HepG2 (cell line): ENCODE measurements around the gene SDK2. TPM values are rescaled to one million over a fixed set of nuclear protein-coding genes. Genes with fewer than 3 reads are reported as not detected.

Experiments used
- ATAC-seq: fragments of 200-7000 bp; cut with Tn5 transposase; 3 replicates; pipeline ENCODE4 v1.9.1; 2020; ENCODE audit warnings: mild to moderate bottlenecking, moderate library complexity
- BruUV-seq: library from RNA; stranded (reverse); fragments of 400-500 nt; replicated peaks from 2 replicates; lab custom pipeline; 2021; lab: Mats Ljungman, UMichigan
- CTCF ChIA-PET: fragments of 300-600 bp; formaldehyde crosslinking; extraction: SDS; loops from one replicate; lab custom pipeline; 2021; ENCODE audit warnings: low total read pairs, inconsistent platforms, low intra/inter-chr PET ratio; lab: Yijun Ruan, JAX
- POLR2A ChIA-PET: fragments of 350-600 bp; sonication (Branson Sonifier 250); formaldehyde crosslinking; loops from one replicate; lab custom pipeline; 2020; ENCODE audit warnings: antibody characterized with exemption, inconsistent platforms; lab: Yijun Ruan, JAX
- DNase-seq: peaks from one replicate; pipeline ENCODE4 v3.0.0-alpha.2; 2015; ENCODE audit warnings: low spot score
- FAIRE-seq: peaks from 3 replicates; lab custom pipeline; 2011; peaks lifted over from hg19 to GRCh38; lab: Jason Lieb, UNC
- H2AFZ ChIP-seq: one replicate; pipeline ENCODE4 v1.6.1; 2011; ENCODE audit warnings: low read length, inconsistent platforms
- H3K27ac ChIP-seq: fragments of 300-600 bp; 3 replicates; pipeline ENCODE4 v1.8.0; 2011; ENCODE audit warnings: mixed run types, mild to moderate bottlenecking, mixed read lengths, low read length, inconsistent platforms; ENCODE audit not compliant: insufficient read depth; ENCODE audit errors: extremely low read length
- H3K27me3 ChIP-seq, 2 experiments: fragments of 200-600 bp in 1 of 2; 2 replicates in 1 of 2; 3 replicates in 1 of 2; pipeline versions ENCODE4 v1.6.0 to v1.8.0; 2011; ENCODE audit warnings: low read length in 2 of 2, mild to moderate bottlenecking in 2 of 2, moderate library complexity in 2 of 2, inconsistent platforms in 1 of 2; ENCODE audit not compliant: insufficient read depth in 2 of 2, control insufficient read depth in 1 of 2
- H3K36me3 ChIP-seq, 2 experiments: fragments of 200-600 bp in 1 of 2; replicated peaks in 1 of 2; 2 replicates in 1 of 2; 3 replicates in 1 of 2; pipeline versions ENCODE4 v1.5.1 to v1.8.0; 2011; ENCODE audit warnings: low read length in 2 of 2, inconsistent platforms in 1 of 2; ENCODE audit not compliant: insufficient read depth in 2 of 2, control insufficient read depth in 1 of 2
- H3K4me1 ChIP-seq: 2 replicates; pipeline ENCODE4 v1.5.1; 2012; ENCODE audit warnings: low read length, inconsistent platforms; ENCODE audit not compliant: insufficient read depth
- H3K4me2 ChIP-seq: 2 replicates; pipeline ENCODE4 v1.6.0; 2011; ENCODE audit warnings: low read depth, low read length, inconsistent platforms
- H3K4me3 ChIP-seq, 3 experiments: fragments of 200-600 bp in 1 of 3; sonication (generic), shearing (Covaris generic) in 1 of 3; replicated peaks in 1 of 3; 2 replicates each; pipeline ENCODE4 v1.5.1; 2011 to 2016; ENCODE audit warnings: low read length in 3 of 3, inconsistent platforms in 2 of 3, low read depth in 2 of 3, mild to moderate bottlenecking in 2 of 3, control low read depth in 1 of 3, mixed read lengths in 1 of 3; ENCODE audit not compliant: insufficient read depth in 1 of 3
- H3K79me2 ChIP-seq: one replicate; pipeline ENCODE4 v1.6.1; 2011; ENCODE audit warnings: low read length, inconsistent platforms; ENCODE audit not compliant: insufficient read depth
- H3K9ac ChIP-seq: 2 replicates; pipeline ENCODE4 v1.6.0; 2011; ENCODE audit warnings: mild to moderate bottlenecking, low read depth, low read length, inconsistent platforms; ENCODE audit not compliant: insufficient read depth
- H3K9me3 ChIP-seq: 2 replicates; pipeline ENCODE4 v1.5.1; 2012; ENCODE audit warnings: mild to moderate bottlenecking, low read length
- H4K20me1 ChIP-seq: 2 replicates; pipeline ENCODE4 v1.6.0; 2011; ENCODE audit warnings: inconsistent platforms, mild to moderate bottlenecking, low read length, moderate library complexity; ENCODE audit not compliant: insufficient read depth
- FLYWCH1 ChIP-seq: sonication (generic); formaldehyde crosslinking; IDR thresholded peaks from 2 replicates; pipeline ENCODE4 v1.8.1; 2023; ENCODE audit warnings: mild to moderate bottlenecking, missing genetic modification reagents
- RFXAP ChIP-seq: sonication (generic); formaldehyde crosslinking; IDR thresholded peaks from 2 replicates; pipeline ENCODE4 v1.4.0; 2020; ENCODE audit warnings: missing genetic modification reagents, borderline replicate concordance
- SRF ChIP-seq: IDR thresholded peaks from 2 replicates; pipeline ENCODE4 v1.6.1; 2011; ENCODE audit warnings: mild to moderate bottlenecking, low read depth, low read length, moderate library complexity
- ZBTB21 ChIP-seq: sonication (generic); formaldehyde crosslinking; IDR thresholded peaks from 2 replicates; pipeline ENCODE4 v1.4.0; 2020; ENCODE audit warnings: missing genetic modification reagents
- ZEB1 ChIP-seq: IDR thresholded peaks from 2 replicates; pipeline ENCODE4 v1.6.1; 2012; ENCODE audit warnings: mild to moderate bottlenecking, low read depth, inconsistent platforms; ENCODE audit not compliant: insufficient replicate concordance
- ZNF333 ChIP-seq: sonication (generic); formaldehyde crosslinking; IDR thresholded peaks from 2 replicates; pipeline ENCODE4 v1.4.0; 2020; ENCODE audit warnings: mild to moderate bottlenecking, missing genetic modification reagents, borderline replicate concordance
- whole genome bisulfite sequencing: methylation state at CpG from one replicate; pipeline ENCODE4 v1.1.6; 2017; ENCODE audit warnings: low lambda C conversion rate; 5-methylcytosine and 5-hydroxymethylcytosine counted together
- in situ Hi-C: cut with HindIII; loops from 2 replicates; pipeline ENCODE4 v1.10.0; 2017; ENCODE audit warnings: low pct_unique_long_range_greater_than_20kb; ENCODE audit not compliant: extremely low pct_ligation_motif_present
- intact Hi-C: fragments of 100-400 bp; cut with micrococcal nuclease; formaldehyde crosslinking; loops from one replicate; pipeline ENCODE4 v1.10.0; 2022; ENCODE audit not compliant: unreplicated experiment
- polyA plus RNA-seq, 8 experiments: library from polyadenylated mRNA; depleted of rRNA in 3 of 8; stranded (reverse) in 7 of 8; unstranded in 1 of 8; fragments of >200 nt; fragmentation: Illumina TruSeq in 4 of 8; extraction: Trizol in 4 of 8; gene quantifications; 2 replicates each; pipeline versions ENCODE4 v1.2.1 to v1.2.3, GENCODE V29; 2011 to 2016; ENCODE audit warnings: low read depth in 4 of 8, missing spikeins in 1 of 8, mixed read lengths in 1 of 8; ENCODE audit not compliant: insufficient read depth in 1 of 8
- total RNA-seq, 5 experiments: library from RNA; depleted of rRNA; stranded (reverse); fragments of >200 nt; fragmentation: Illumina TruSeq; extraction: Trizol; gene quantifications; 2 replicates each; pipeline ENCODE4 v1.2.3, GENCODE V29; 2016; ENCODE audit warnings: low read depth in 1 of 5
- TF ChIP-seq, protein P1 (sequence below): sonication (generic); formaldehyde crosslinking; IDR thresholded peaks from 2 replicates; pipeline ENCODE4 v1.4.0; 2020; ENCODE audit warnings: mild to moderate bottlenecking, missing genetic modification reagents

Gene SDK2
- total and polyA plus RNA-seq, 2 of the 13 experiments (the other 11 are each of a cell fraction or from before 2014, with no cell fraction given), result not detected

DNA sequence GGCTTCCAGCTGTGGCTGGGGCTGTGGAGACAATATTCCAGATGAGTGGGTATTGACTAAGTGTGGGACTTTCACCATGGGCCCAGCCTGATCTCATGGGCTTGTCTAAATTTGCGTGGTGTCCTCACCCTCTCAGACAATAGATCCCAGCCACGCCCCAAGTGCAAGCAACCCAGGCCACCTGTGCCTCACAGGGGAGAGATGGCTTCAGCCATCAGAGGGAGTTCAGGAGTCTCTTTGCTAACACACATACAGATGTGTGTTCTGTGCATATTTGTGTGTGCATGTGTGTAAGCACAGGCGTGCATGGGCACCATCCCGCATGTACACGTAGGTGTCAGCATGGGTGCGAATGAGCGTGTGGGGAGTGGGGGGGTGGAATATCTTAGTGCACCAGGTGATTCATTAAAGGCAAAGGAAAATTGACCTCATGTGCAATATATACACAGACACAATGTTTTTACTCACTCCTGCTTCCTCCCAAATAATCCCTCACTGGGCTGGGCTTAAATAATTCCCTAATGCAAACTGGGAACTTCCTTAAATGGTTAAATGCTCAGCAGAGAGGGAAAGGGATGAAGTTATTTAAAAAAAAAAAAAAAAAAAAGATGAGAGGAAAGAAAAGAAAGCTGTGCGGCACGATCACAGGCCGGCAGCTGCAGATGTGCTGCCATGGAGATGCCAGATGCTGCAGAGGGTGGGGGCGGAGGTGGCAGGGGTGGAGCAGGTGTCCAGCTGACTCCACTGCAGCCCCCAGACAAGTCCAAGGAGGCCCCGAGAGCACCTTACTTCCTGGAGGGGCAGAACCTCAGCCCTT is 308.4 kb downstream of the SDK2 start:
- TF ChIP-seq, protein P1, sequence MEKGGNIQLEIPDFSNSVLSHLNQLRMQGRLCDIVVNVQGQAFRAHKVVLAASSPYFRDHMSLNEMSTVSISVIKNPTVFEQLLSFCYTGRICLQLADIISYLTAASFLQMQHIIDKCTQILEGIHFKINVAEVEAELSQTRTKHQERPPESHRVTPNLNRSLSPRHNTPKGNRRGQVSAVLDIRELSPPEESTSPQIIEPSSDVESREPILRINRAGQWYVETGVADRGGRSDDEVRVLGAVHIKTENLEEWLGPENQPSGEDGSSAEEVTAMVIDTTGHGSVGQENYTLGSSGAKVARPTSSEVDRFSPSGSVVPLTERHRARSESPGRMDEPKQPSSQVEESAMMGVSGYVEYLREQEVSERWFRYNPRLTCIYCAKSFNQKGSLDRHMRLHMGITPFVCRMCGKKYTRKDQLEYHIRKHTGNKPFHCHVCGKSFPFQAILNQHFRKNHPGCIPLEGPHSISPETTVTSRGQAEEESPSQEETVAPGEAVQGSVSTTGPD (CRISPR knock-in tag), result no peak
- TF ChIP-seq ZNF333 (no peak), SRF (no peak), FLYWCH1 (CRISPR knock-in tag) (no peak), ZBTB21 (CRISPR knock-in tag) (no peak), RFXAP (no peak), ZEB1 (no peak)
- FAIRE-seq (no peak), ATAC-seq (no peak), DNase-seq (no peak)
- no peak overlapping the region for H3K27ac ChIP-seq
- intact Hi-C loops, result no loop called here
- H3K4me3 ChIP-seq, result no peak overlapping the region
- H3K79me2 ChIP-seq, result no peaks in the 10 kb centered on the region
- ChIA-PET CTCF (no interaction called here), POLR2A (no interaction called here)
- no peaks in the 10 kb centered on the region for H4K20me1 ChIP-seq
- WGBS, result 39% methylated on average over 12 of the region's 12 CpGs
- no peak overlapping the region for H3K4me2 ChIP-seq
- in situ Hi-C loops, result no loop called here
- peaks cover 26% of the 10 kb centered on the region for H3K4me1 ChIP-seq
- H3K27me3 ChIP-seq, result peaks cover 7 to 52% of the 10 kb centered on the region in 2 experiments; a peak in 4 of 5 replicates
- BruUV-seq, result no TSS peak
- no peak overlapping the region for H2AFZ ChIP-seq
- no peak overlapping the region for H3K9ac ChIP-seq
- H3K9me3 ChIP-seq, result no peaks in the 10 kb centered on the region
- H3K36me3 ChIP-seq, result no peaks in the 10 kb centered on the region
